HG02798 (cell line): ENCODE measurements around the gene E2F8.

Experiments
- ATAC-seq: cut with Tn5 transposase; IDR thresholded peaks from one replicate; pipeline ENCODE4 v1.9.1; 2021; ENCODE audit warnings: mild to moderate bottlenecking; ENCODE audit not compliant: unreplicated experiment, poor library complexity

E2F8 gene

DNA sequence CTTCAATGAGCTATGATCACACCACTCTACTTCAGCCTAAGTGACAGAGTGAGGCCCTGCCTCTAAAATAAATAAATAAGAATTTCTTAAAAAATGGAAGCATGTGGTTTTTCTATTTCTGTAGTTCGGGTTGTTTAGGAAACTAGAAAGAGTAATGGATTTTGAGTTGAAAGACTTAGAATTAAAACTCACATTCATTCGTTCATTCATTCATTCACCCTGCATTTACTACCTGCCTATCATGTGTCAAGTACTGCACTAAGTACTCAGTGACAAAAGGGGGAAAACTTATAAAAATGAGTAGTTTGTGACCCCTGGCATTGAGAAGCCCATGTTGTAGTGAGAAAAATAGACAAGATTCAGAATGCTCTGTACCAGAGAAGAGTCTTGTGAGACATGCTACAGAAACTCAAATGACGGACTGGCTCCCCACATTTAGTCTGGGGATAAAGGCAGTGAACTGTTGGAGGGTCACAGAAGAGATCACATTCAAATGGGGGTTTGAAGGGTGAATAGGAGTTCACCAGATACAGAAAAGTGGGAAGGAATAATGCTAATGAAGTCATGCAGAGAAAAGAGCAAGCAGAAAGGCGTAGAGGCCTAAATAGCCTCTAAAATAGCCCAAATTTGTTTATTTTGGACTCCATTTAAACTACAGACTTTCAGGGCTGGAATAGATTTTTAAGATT, 46.0 kb downstream of the E2F8 start:
- ATAC-seq, result no peak

DNA sequence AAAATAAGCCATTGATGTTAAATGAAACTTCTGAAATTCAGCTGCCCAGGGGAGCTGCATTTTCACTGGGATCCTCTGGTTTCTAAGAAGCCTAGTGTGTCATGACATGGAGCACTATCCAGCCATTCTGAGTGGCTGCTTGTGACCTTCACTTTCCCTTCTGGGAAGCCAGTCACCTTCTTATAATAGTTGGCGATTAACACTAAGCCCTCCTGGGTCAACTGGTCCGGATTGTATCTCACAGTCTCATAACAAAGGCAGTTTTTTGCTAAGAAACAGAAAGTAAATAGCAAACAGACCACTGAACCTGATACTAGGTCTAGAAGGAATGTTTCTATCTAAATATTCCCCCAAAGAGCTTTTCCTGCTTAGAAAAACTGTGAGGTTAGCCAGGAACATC, 46.8 kb downstream of the E2F8 start:
- no peak for ATAC-seq

GRCh38 chr11:19191530-19192169, 49.1 kb downstream of the E2F8 start:
- no peak for ATAC-seq

GRCh38 chr11:19187833-19188258, 52.9 kb downstream of the E2F8 start:
- no peak for ATAC-seq

- no peak for ATAC-seq
Observed at GRCh38 chr11:19187114-19187832, 53.5 kb downstream of the E2F8 start.

DNA sequence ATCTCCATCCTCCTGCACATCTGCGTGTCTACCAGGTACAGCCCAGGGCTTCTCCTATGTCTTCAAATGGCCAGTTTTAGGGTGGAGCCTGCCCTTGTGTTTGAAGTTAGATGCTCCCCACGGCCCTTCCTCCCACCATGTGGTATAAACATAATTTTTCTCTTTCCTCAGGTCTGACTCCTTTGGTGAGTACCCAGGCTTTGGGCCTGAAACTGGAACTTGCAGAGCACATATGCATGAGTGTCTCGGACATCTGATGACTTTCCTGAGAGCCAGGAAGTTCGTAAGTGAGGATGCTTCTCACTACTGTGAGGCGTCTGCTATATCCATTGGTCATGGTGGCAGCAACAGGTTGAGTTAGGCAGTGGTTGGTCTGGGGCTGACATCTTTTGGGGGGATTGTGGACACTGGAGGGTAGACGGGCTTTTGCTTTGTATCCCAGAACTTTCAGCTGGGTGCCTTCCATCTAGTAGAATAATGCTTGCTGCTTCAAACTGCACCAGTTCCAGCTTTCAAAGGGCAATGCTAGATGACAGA, 55.2 kb downstream of the E2F8 start:
- ATAC-seq, result no peak

DNA sequence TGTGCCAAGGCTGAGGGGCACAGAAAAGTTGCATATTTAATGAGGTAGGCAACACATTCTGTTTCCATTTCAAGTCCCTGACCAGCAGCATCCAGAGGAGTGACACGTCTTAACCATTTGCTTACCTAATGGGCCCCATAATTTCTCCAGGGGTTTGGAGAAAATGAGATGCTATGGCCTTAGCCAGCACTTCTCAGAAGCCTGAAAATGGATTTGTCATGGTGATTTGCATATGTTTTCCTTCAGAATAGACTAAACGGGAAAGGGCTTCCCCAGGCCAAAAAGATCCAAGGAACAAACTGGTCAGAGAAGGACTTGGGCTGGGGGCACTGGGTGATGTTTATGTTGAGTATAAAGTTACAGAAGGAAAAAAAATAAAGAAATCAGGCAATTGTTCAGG, 55.7 kb downstream of the E2F8 start:
- ATAC-seq, result no peak

DNA sequence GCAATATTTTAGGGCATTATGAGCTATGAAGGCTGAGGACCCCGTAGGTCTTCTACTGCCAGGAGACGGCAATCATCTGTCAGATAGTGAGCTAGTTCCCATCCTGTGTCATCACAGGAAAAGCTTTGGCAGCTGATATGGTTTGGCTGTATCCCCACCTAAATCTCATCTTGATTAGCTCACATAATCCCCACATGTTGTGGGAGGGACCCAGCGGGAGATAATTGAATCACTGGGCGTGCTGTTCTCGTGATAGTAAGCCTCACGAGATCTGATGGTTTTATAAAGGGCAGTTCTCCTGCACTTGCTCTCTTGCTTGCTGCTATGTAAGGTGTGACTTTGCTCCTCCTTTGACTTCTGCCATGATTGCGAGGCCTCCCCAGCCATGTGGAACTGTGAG, 57.1 kb downstream of the E2F8 start:
- no peak for ATAC-seq

DNA sequence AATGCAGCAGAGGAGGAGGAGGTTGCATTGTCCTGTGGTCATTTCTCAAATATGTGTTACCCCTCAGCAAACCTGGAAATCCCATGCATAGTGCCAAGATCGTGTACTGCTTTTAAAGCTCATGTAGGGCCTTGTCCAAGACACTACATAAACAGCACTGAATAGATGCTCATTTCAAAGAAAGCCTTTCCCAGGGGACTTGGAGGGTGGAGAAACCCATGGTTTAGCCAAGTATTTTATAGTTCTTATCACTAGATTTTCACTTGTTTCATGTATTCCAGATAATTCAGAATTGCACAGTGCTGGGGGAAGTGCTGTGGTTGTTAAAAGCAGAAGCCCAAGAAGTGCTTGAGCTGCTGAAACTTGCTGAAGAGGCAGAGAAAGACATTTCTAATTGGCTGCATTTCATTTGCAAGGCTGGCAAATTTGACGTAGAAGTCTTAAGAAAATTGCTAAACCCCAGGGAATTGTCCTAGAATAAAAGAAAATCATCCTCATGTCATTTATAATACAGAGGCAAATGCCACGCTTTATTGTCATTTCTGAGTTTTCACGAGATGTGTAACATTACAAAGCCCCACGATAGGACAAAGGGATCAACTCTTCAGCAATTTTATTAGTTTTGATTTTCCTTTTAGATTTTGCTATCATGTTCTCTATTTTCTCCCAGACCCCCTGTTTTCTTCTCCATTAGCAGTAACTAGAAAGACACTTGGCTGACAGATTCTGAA, 59.0 kb downstream of the E2F8 start:
- ATAC-seq, result no peak

- no peak for ATAC-seq
Observed at GRCh38 chr11:19176629-19177186, 64.0 kb downstream of the E2F8 start.
